IPS-20b (cell line): ENCODE measurements around the gene GMPR2.
"Not testable (repeated sequence)": the region's sequence is repeated elsewhere in the genome, so short reads cannot be mapped to it uniquely, and the experiment has no call there.

Experiments
- H3K27ac ChIP-seq: one replicate; pipeline ENCODE4 v1.5.1; 2013; ENCODE audit warnings: low read length
- H3K27me3 ChIP-seq: 2 replicates; pipeline ENCODE4 v1.6.1; 2013; ENCODE audit warnings: mild to moderate bottlenecking, low read length, inconsistent platforms; ENCODE audit not compliant: insufficient read depth
- H3K36me3 ChIP-seq: 2 replicates; pipeline ENCODE4 v1.6.1; 2013; ENCODE audit warnings: low read depth, mild to moderate bottlenecking, inconsistent platforms, low read length, moderate library complexity; ENCODE audit not compliant: insufficient read depth
- H3K4me1 ChIP-seq: 2 replicates; pipeline ENCODE4 v1.6.1; 2013; ENCODE audit warnings: mild to moderate bottlenecking, control low read depth, inconsistent platforms, low read length, moderate library complexity; ENCODE audit not compliant: insufficient read depth
- H3K4me3 ChIP-seq: 2 replicates; pipeline ENCODE4 v1.5.1; 2013; ENCODE audit warnings: mild to moderate bottlenecking, low read length, inconsistent platforms
- H3K9ac ChIP-seq: 2 replicates; pipeline ENCODE4 v1.6.1; 2013; ENCODE audit warnings: low read depth, mild to moderate bottlenecking, inconsistent platforms, low read length, moderate library complexity
- H3K9me3 ChIP-seq: 2 replicates; pipeline ENCODE4 v1.6.1; 2013; ENCODE audit warnings: mild to moderate bottlenecking, low read depth, low read length, inconsistent platforms; ENCODE audit not compliant: insufficient read depth

GMPR2 gene

DNA sequence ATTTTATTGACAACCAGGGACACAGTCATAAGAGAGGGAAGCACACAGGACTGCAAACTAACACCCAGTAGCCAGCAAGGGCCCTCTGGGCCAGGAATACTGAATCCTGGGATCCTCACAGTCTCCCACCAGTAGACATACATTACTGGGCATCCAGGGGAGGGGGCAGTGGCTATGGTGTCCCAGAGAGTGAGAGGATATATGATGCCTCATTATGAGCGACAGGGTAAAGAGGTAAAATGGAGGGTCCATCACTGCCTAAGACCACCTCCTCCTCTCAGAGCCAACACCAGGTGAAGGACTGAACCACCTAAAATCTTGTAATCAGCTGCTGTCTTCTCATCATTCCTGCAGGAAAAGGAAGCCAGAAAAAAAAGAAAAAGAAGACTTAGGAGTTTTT lies 15.9 kb upstream of the GMPR2 start:
- H3K4me3 ChIP-seq, H3K9ac ChIP-seq, H3K4me1 ChIP-seq, H3K9me3 ChIP-seq, H3K27me3 ChIP-seq, H3K27ac ChIP-seq: not testable (repeated sequence)
- peaks cover 10% of the 10 kb centered on the region for H3K36me3 ChIP-seq

DNA sequence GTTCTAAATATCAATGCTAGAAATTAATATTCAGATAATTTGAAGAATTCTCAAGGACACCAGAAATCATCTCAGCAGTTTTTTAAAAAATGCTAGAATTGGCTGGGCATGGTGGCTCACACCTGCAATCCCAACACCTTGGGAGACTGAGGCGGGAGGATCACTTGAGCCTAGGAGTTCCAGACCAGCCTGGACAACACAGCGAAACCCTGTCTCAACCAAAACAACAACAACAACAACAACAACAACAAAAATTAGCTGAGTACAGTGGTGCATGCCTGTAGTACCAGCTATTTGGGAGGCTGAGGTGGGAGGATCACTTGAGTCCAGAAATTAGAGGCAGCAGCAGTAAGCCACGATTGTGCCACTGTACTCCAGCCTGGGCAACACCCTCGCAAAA lies 13.6 kb upstream of the GMPR2 start:
- Histone ChIP-seq H3K36me3 (peaks cover 7% of the 10 kb centered on the region), H3K9ac (no peak overlapping the region), H3K4me1 (no peaks in the 10 kb centered on the region), H3K9me3 (no peaks in the 10 kb centered on the region), H3K4me3 (no peak overlapping the region), H3K27ac (no peak overlapping the region), H3K27me3 (no peaks in the 10 kb centered on the region)

DNA sequence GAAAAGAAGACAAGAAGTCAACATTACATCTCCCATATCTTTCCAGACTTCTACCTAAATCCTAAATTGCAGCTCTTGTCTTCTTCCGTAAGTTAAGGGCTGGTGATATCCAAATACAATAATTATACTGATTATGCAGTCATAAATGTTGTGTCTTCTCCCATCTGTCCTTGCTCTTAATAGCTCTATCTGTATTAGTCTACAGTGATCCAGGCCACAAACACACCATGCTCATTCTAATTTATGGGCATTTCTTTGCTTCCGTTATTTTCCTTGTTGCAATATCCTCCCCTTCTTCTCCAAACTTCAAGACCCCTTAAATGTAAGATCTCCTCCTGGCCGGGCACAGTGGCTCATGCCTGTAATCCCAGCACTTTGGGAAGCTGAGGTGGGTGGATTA lies 13.2 kb upstream of the GMPR2 start:
- Histone ChIP-seq H3K9ac (no peak overlapping the region), H3K9me3 (no peaks in the 10 kb centered on the region), H3K36me3 (peaks cover 7% of the 10 kb centered on the region), H3K4me3 (no peak overlapping the region), H3K4me1 (no peaks in the 10 kb centered on the region), H3K27ac (no peak overlapping the region), H3K27me3 (no peaks in the 10 kb centered on the region)

DNA sequence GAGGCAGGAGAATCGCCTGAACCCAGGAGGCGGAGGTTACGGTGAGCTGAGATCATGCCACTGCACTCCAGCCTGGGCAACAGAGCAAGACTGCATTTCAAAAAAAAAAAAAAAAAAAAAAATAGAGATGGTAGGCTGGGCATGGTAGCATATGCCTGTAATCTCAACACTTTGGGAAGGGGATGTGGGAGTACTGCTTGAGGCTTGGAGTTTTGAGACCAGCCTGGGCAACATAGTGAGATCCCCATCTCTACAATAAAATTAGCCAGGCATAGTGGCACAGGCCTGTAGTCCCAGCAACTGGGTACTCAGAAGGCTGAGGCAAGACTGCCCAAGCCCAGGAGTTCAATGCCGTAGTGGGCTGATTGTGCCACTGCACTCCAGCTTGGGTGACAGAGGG lies 9.7 kb upstream of the GMPR2 start:
- H3K4me1 ChIP-seq, H3K27me3 ChIP-seq, H3K9me3 ChIP-seq, H3K36me3 ChIP-seq, H3K9ac ChIP-seq, H3K4me3 ChIP-seq, H3K27ac ChIP-seq: not testable (repeated sequence)

DNA sequence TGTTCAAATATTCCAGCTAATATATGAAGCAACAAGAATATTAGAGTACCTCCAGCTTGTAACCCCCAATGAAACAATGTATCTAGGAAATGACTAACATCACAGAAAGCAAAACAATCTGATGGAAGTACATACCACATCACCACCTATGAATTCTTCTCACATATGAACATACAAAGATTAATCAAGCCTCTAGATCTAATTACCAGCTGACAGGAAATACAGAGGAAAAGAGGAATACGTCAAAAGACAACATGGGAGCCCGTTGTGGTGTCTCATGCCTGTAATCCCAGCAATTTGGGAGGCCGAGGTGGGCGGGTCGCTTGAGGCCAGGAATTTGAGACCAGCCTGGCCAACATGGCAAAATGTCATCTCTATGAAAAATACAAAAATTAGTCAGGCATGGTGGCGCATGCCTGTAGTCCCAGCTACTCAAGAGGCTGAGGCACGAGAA lies 8.1 kb upstream of the GMPR2 start:
- Histone ChIP-seq H3K27me3 (no peaks in the 10 kb centered on the region), H3K4me3 (no peak overlapping the region), H3K36me3 (peaks cover 4% of the 10 kb centered on the region; the same call in 1 of the 2 replicates), H3K27ac (no peak overlapping the region), H3K9me3 (no peaks in the 10 kb centered on the region), H3K9ac (no peak overlapping the region), H3K4me1 (no peaks in the 10 kb centered on the region)

DNA sequence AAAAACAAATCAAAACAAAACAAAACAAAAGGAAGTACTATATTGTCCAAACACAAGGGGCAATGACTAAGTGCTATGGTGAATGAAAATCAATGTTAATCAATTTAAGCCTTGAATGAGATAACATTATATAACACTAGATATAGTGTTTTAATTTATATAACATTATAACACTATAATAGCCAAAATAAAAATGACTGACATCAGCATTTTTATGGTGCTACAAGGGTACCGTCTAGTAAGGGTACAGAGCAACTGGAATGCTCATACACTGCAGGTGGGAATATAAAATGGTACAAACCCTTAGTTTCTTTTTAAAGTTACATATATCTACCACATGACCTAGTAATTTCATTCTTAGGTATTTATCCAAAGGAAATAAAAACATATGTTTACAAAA lies 6.3 kb upstream of the GMPR2 start:
- Histone ChIP-seq H3K4me3 (no peak overlapping the region), H3K36me3 (peaks cover 4% of the 10 kb centered on the region; the same call in 1 of the 2 replicates), H3K4me1 (no peaks in the 10 kb centered on the region), H3K27ac (no peak overlapping the region), H3K9ac (no peak overlapping the region), H3K27me3 (no peaks in the 10 kb centered on the region), H3K9me3 (no peaks in the 10 kb centered on the region)

DNA sequence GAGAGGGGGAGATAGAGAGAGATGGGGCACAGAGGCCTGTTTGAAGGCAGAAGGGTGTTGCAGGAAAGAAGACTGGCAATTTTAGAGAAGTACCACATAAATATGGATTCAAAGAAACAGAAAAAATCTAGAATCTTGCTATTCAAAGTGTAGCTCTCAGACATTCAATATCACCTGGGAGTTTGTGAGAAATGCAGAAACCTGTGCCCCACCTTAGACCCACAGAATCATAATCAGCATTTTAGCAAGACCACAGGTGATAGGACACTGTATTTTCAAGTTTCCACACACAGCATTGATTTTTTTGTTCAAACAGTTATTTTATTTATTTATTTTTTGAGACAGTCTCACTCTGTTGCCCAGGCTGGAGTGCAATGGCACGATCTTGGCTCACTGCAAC lies 3.8 kb upstream of the GMPR2 start:
- no peak overlapping the region for H3K27ac ChIP-seq

DNA sequence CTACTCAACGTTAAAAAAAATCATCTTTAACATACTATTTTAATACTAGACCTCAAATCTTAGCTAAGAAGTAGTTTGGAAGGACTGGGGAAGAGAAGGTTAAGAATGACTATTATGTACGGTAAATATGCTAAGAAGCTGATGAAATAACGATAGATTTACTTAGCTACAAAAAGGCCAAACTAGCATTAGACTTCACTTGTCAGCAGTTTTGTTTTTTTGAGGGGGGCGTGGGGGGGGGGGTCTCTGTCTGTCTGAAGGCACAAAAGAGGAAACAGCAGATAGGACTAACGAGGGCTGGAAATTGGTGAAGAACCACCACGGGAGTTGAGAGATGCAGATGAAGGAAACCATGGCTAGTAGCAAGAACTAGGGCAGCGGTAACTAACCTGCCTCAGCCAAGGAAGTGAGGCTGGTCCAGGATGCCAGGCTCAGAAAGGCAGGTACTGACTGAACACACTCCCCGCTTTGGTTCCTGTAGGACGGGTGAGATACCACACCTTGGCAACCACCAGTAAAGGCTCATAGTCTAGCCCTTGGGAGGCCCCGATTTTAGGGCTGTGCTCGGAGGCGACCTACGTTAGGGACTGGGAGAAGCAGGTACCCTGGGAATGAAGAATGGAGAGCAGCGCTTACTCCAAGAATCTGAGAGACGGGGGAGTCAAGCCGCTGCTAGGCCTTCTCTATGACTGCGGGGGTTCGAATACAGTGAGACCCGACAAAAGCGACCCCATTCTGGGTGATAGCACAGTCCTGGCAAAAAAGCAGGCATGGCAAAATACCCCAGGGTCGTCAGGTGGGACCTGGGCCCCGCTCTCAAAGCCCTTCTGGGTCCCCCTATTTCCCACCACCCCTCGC lies 1.2 kb upstream of the GMPR2 start:
- Histone ChIP-seq H3K27ac (peak overlapping the region; percentile 82), H3K27me3 (no peaks in the 10 kb centered on the region), H3K9ac (peak overlapping the region; percentile 98), H3K36me3 (peaks cover 28% of the 10 kb centered on the region), H3K4me3 (peak overlapping the region; percentile 90), H3K4me1 (peaks cover 5% of the 10 kb centered on the region), H3K9me3 (no peaks in the 10 kb centered on the region)

More for the DNA sequence above, 3.8 kb upstream of the GMPR2 start:
- no peak overlapping the region for H3K9ac ChIP-seq
- no peaks in the 10 kb centered on the region for H3K27me3 ChIP-seq
- peaks cover 5% of the 10 kb centered on the region for H3K4me1 ChIP-seq
- H3K4me3 ChIP-seq = no peak overlapping the region
- no peaks in the 10 kb centered on the region for H3K9me3 ChIP-seq
- H3K36me3 ChIP-seq = peaks cover 4% of the 10 kb centered on the region; the same call in 1 of the 2 replicates

DNA sequence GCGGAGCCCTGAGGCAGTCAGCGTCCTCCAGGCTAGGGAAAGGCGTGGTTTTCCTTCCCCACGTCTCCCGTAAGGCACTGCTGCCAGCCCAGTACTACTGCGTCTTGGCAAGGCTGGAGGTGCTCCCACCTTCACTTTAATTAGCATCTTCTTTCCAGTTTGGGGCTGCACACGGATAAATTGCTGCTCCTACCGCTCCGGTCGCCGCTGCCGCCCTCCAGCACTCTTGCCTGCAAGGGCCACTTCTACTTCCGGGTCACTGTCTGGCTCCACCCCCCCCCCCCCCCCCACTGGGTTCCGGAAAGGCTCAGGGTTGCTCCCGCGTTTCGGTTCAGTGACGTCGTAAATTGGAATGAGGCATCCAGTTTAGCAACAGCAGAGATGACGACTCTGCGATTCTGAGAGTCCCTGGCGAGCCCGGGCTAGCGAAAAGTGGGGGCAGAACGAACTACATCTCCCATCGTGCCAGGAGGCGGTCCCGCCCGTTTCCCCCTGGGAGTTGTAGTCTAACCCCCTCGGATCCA lies 546 bp upstream of the GMPR2 start, which contains the start of gene NEDD8:
NEDD8 (minus strand) TSS at position 247 of the 524 bp plus-strand sequence; CDS start at position 147, 100 bp downstream.
- H3K4me1 ChIP-seq = peaks cover 5% of the 10 kb centered on the region
- H3K4me3 ChIP-seq = peak within 1 kb of the TSS; percentile 90
- H3K9me3 ChIP-seq = no peaks in the 10 kb centered on the region
- peak within 1 kb of the TSS; percentile 82 for H3K27ac ChIP-seq
- peaks cover 34% of the 10 kb centered on the region for H3K36me3 ChIP-seq
- peak within 1 kb of the TSS; percentile 98 for H3K9ac ChIP-seq
- H3K27me3 ChIP-seq = no peaks in the 10 kb centered on the region

DNA sequence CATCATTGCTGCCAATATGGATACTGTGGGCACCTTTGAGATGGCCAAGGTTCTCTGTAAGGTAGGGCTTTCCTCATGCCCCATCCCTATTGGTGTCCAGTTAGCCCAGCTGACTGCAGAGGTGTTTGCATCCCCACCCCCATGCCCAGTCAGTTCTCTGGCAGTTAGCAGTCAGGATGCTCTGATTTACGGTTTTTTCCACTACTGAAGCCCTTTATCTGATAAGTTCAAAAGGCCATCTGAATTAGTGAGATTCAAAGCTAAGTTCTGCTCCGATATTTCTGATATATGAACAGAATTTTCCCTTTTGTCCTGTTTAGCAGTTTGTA lies 773 bp downstream of the GMPR2 start:
- Histone ChIP-seq H3K27me3 (no peaks in the 10 kb centered on the region), H3K4me3 (peak overlapping the region; percentile 90), H3K36me3 (peaks cover 43% of the 10 kb centered on the region), H3K27ac (peak overlapping the region; percentile 82), H3K9ac (peak overlapping the region; percentile 98), H3K4me1 (peaks cover 5% of the 10 kb centered on the region), H3K9me3 (no peaks in the 10 kb centered on the region)

DNA sequence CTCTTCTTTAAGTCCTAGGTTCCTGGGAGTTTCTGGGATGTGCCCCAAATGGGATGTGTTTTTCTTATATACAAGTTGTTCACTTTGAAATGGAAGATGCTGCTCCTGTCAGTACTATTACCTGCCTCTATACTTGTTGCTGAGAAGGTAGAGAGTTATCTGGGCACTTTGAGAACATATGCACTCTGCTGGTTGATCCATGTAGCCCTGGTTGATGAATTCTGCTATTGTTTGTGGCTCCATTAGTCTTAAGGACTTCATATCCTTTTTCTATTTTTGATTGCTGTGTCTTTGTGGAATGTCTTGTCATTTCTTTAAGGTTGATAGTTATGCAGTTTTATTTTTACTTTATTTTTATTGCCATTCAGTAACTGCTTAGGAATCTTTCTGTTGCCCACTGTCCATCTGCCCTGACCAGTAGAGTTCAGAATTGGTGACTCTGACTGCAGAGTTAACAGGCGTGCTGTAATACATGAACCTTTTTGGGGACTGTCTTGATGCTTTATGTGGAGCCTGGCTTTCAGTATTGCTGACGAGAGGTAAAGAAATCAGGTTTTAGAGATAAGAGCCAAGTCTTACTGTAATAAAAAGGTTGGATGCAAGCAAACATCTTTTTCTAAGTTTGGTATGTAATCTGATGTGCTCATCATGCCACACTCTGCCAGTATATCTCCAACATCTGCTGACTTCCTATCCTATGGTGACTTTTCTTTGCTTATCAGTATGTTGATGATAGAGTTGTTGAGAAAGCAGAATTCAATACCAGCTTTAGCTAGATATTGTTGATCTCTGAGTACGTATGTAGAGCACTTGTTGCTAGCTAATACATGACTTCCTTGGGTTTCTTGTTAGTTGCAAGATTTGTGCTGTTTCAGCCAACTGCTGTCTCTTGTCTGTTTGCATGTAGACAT lies 1.6 kb downstream of the GMPR2 start:
- H3K9ac ChIP-seq = no peak overlapping the region; the same call in 1 of the 2 replicates
- H3K27ac ChIP-seq = no peak overlapping the region
- no peaks in the 10 kb centered on the region for H3K27me3 ChIP-seq
- peaks cover 5% of the 10 kb centered on the region for H3K4me1 ChIP-seq
- no peaks in the 10 kb centered on the region for H3K9me3 ChIP-seq
- peaks cover 52% of the 10 kb centered on the region for H3K36me3 ChIP-seq
- 0 out of 2 replicates have a peak overlapping the region, but pooled peaks have one; percentile 90 for H3K4me3 ChIP-seq
